ENCODE results near the gene ADAMTS9.

ADAMTS9 gene

GRCh38 chr3:64473466-64473865, 214.3 kb downstream of the ADAMTS9 start:
- no peak for DNase-seq

GRCh38 chr3:64470436-64470835, 217.4 kb downstream of the ADAMTS9 start:
- no peak for DNase-seq

GRCh38 chr3:64467255-64467944, 220.4 kb downstream of the ADAMTS9 start:
- no peak for DNase-seq

Data from stimulated activated CD4-positive, alpha-beta T cell treated with anti-CD3 and anti-CD28 coated beads, Interleukin-4, amount 100 ng/mL, for 4 hours (primary cell).